ENCODE measurements around the gene BTAF1.

GRCh38 chr10:92064506-92064905, 140.9 kb downstream of the BTAF1 start:
- no peak for TF ChIP-seq EZH2 (IDR thresholded peaks at IDR 0.05; ENCODE audit: low read length)
- no peak for TF ChIP-seq CTCF (optimal IDR thresholded peaks at IDR 0.05 in 1 of 3, IDR thresholded peaks at IDR 0.05 in 1 of 3, conservative IDR thresholded peaks at IDR 0.05 in 1 of 3; ENCODE audit: extremely low read depth in 1 of 3, insufficient read depth in 2 of 3, low read length in 3 of 3)

All from keratinocyte (primary cell).